Gastrocnemius medialis (tissue), 4 donors: ENCODE results near the gene MOB1B. TPM values are rescaled to one million over a fixed set of nuclear protein-coding genes. Genes with fewer than 3 reads are reported as not detected.

ENCODE experiments used
- ATAC-seq, 2 donors: fragments of 150-250 bp; one replicate each; pipeline ENCODE4 v1.9.1; 2016
- DNase-seq, 2 donors: peaks; one replicate each; pipeline ENCODE4 v3.0.0-alpha.2; 2019
- H3K27ac ChIP-seq, 4 donors: fragments of 200-600 bp; sonication (generic); 1 replicate in 1 of 4; 2 replicates in 3 of 4; pipeline ENCODE4 v1.5.1; 2016 to 2018; ENCODE audit warnings: mild to moderate bottlenecking in 2 of 4, moderate library complexity in 1 of 4
- H3K27me3 ChIP-seq, 3 donors: fragments of 200-600 bp; sonication (generic) in 2 of 3; 1 replicate in 1 of 3; 2 replicates in 2 of 3; pipeline versions ENCODE4 v1.5.1 to v1.6.0; 2016 to 2019; ENCODE audit warnings: mild to moderate bottlenecking in 1 of 3, moderate library complexity in 1 of 3
- H3K36me3 ChIP-seq, 2 donors: fragments of 200-600 bp; sonication (generic) in 1 of 2; one replicate each; pipeline ENCODE4 v1.5.1; 2017 to 2018
- H3K4me1 ChIP-seq, 2 donors: fragments of 200-600 bp; sonication (generic) in 1 of 2; one replicate each; pipeline ENCODE4 v1.5.1; 2016 to 2017; ENCODE audit warnings: mild to moderate bottlenecking in 2 of 2
- H3K4me3 ChIP-seq, 4 donors: fragments of 200-600 bp; sonication (generic) in 3 of 4; 1 replicate in 1 of 4; 2 replicates in 3 of 4; pipeline ENCODE4 v1.5.1; 2016 to 2019; ENCODE audit warnings: mild to moderate bottlenecking in 2 of 4
- H3K9me3 ChIP-seq, 3 donors: fragments of 200-600 bp; sonication (generic) in 2 of 3; 1 replicate in 1 of 3; 2 replicates in 2 of 3; pipeline ENCODE4 v1.5.1; 2016 to 2019
- POLR2A ChIP-seq, 2 donors: fragments of 450-650 bp; IDR thresholded peaks; one replicate each; pipeline ENCODE4 v1.6.1; 2017; ENCODE audit warnings: antibody characterized with exemption in 2 of 2, mild to moderate bottlenecking in 2 of 2, moderate library complexity in 2 of 2
- in situ Hi-C, 4 donors: fragments of 200-750 bp; cut with MboI; loops; one replicate each; pipeline versions ENCODE4 v1.15.0 to v1.8.0; 2017; ENCODE audit warnings: low sequenced_read_pairs in 4 of 4
- intact Hi-C: fragments of 100-400 bp; cut with DNase I; formaldehyde crosslinking; loops from one replicate; pipeline ENCODE4 v1.15.1; 2023; ENCODE audit warnings: low total_unique reads
- total RNA-seq, 4 donors: library from RNA; depleted of rRNA; stranded (reverse); fragments of >200 nt; gene quantifications; one replicate each; pipeline versions ENCODE4 v1.1.0 to v1.2.3, GENCODE V29; 2016
- TF ChIP-seq, protein P1 (sequence below), 5 experiments: fragments of 450-650 bp in 3 of 5; fragments of 200-600 bp in 2 of 5; sonication (generic) in 2 of 5; IDR thresholded peaks in 4 of 5; conservative IDR thresholded peaks in 1 of 5; 1 replicate in 4 of 5; 2 replicates in 1 of 5; pipeline ENCODE4 v1.5.1; 2016 to 2019; ENCODE audit warnings: antibody characterized with exemption in 5 of 5, mild to moderate bottlenecking in 3 of 5, moderate library complexity in 3 of 5

MOB1B gene
- total RNA-seq, 4 donors from 2014 or later, result 6.5 to 17.5 (median 8.4) TPM

DNA sequence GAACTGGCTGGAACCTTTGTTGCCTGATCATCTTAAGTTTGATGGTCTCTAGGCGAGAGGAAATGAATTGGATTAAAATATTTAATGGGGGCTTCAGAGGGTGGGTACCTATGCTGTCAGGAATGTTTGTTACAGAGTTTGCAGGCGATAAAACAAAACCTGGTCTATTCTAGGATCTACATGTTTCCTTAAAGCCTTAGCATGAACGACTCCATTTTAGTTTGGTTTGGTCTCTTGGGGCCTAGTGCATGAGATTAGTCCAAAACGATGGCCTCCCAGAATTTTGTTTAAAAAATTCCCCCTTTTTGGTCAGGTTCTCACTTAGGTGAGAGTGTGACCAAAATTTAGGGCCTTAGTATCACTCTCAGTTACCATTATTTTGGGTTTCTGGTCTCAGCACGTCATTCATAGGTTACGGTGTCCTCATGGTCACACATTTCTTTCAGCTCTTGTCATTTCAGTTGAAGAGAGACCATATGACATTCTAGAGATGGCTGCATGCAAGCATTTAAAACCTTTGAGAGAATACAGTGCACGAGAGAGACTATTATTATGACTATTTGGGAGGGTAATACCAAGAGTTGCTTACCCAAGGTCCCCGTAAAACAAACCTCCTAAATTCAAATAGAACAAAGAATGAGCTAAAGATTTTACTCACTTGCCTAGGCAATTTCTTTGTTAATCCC is 13.8 kb downstream of the MOB1B start:
- no peaks in the 10 kb centered on the region for H3K27me3 ChIP-seq
- no peaks in the 10 kb centered on the region for H3K9me3 ChIP-seq
- intact Hi-C loops (no loop called here), in situ Hi-C loops (no loop called here)
- H3K36me3 ChIP-seq, result no peaks in the 10 kb centered on the region
- no peak overlapping the region for H3K27ac ChIP-seq
- no peaks in the 10 kb centered on the region for H3K4me1 ChIP-seq
- H3K4me3 ChIP-seq, result no peak overlapping the region
- no peak for TF ChIP-seq POLR2A (IDR thresholded peaks at IDR 0.05)
- TF ChIP-seq, protein P1, sequence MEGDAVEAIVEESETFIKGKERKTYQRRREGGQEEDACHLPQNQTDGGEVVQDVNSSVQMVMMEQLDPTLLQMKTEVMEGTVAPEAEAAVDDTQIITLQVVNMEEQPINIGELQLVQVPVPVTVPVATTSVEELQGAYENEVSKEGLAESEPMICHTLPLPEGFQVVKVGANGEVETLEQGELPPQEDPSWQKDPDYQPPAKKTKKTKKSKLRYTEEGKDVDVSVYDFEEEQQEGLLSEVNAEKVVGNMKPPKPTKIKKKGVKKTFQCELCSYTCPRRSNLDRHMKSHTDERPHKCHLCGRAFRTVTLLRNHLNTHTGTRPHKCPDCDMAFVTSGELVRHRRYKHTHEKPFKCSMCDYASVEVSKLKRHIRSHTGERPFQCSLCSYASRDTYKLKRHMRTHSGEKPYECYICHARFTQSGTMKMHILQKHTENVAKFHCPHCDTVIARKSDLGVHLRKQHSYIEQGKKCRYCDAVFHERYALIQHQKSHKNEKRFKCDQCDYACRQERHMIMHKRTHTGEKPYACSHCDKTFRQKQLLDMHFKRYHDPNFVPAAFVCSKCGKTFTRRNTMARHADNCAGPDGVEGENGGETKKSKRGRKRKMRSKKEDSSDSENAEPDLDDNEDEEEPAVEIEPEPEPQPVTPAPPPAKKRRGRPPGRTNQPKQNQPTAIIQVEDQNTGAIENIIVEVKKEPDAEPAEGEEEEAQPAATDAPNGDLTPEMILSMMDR (IDR thresholded peaks at IDR 0.05 in 4 of 5, conservative IDR thresholded peaks at IDR 0.05 in 1 of 5), result no peak
- DNase-seq, result no peak
- no peak for ATAC-seq

DNA sequence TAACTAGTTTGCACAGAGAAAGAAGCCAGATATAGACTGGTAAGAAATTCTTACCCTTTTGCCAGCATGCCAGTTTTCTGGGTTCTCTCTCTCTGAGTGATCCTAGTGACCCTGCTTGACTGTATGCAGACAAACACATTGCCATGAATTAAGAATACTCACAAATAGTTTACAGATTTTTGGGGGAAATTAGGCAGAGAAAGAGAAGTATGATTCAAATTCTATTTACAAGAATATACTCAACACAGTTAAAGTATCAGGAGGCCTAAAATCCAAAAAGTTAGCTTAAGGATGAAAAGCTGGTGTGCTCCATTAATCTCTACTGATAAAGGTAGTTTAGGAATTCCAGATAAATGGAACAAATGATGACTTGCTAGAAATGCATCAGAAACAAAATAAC is 18.4 kb downstream of the MOB1B start:
- intact Hi-C loops, result no loop called here
- H3K4me1 ChIP-seq, result no peaks in the 10 kb centered on the region
- TF ChIP-seq, protein P1 (IDR thresholded peaks at IDR 0.05 in 4 of 5, conservative IDR thresholded peaks at IDR 0.05 in 1 of 5), result no peak
- TF ChIP-seq POLR2A (IDR thresholded peaks at IDR 0.05), result no peak
- H3K27me3 ChIP-seq, result no peaks in the 10 kb centered on the region
- in situ Hi-C loops, result no loop called here
- no peaks in the 10 kb centered on the region for H3K9me3 ChIP-seq
- no peak overlapping the region for H3K27ac ChIP-seq
- no peak overlapping the region for H3K4me3 ChIP-seq
- no peak for DNase-seq
- no peaks in the 10 kb centered on the region for H3K36me3 ChIP-seq
- no peak for ATAC-seq

DNA sequence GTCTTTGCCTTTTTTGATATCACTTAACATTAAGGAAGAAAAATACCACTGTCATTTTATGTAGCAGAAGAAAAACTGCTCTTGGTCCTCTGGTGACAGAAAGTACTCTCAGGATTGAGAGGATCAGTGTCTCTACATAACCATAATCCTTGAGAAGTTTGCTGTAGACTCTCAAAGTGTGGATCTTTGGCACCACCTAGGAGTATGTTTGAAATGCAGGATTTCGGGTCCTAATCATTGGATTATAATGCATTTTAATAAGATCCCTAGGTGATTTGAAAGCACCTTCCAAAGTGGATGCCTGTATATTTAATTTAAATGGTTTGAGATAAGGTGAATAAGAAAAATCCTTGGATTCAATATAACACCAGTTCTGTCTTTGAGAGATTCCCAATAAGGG is 23.2 kb downstream of the MOB1B start:
- in situ Hi-C loops, result no loop called here
- TF ChIP-seq, protein P1 (IDR thresholded peaks at IDR 0.05 in 4 of 5, conservative IDR thresholded peaks at IDR 0.05 in 1 of 5), result no peak
- no peak for TF ChIP-seq POLR2A (IDR thresholded peaks at IDR 0.05)
- no peak for ATAC-seq

DNA sequence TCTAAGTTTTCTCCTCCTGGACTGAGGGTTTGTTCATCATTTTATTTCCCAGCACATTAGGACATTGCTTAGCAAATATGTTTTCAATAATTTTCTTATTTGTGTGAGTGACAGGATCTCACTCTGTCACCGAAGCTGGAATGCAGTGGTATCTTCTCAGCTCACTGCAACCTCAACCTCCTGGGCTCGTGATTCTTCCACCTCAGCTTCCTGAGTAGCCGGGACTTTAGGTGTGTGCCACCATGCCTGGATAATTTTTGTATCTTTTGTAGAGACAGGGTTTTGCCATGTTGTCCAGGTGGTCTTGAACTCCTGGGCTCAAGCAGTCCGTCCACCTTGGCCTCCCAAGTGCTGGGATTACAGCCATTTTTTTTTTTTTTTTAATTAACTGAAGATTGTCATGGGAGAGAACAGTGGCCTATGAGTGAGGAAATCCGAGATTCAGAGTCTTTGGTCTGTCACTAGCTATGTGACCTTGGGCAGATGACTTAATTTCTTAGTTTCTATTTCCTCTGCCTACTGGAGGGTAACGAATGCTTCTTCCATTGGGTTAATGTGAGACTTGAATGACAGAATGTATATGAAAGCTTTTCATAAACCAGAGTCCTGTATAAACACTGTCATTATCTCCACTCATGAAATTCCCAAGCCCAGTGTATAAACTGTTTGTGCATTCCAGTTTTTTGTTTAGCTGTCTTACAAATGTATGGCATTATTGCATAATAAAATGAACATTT is 23.9 kb downstream of the MOB1B start:
- intact Hi-C loops (no loop called here), in situ Hi-C loops (no loop called here)
- no peak overlapping the region for H3K27ac ChIP-seq
- TF ChIP-seq, protein P1 (IDR thresholded peaks at IDR 0.05 in 4 of 5, conservative IDR thresholded peaks at IDR 0.05 in 1 of 5), result no peak
- TF ChIP-seq POLR2A (IDR thresholded peaks at IDR 0.05), result no peak
- H3K36me3 ChIP-seq, result no peaks in the 10 kb centered on the region
- no peaks in the 10 kb centered on the region for H3K27me3 ChIP-seq
- ATAC-seq, result no peak
- no peaks in the 10 kb centered on the region for H3K9me3 ChIP-seq
- no peak overlapping the region for H3K4me3 ChIP-seq
- no peak for DNase-seq
- no peaks in the 10 kb centered on the region for H3K4me1 ChIP-seq

More for the DNA sequence above, 23.2 kb downstream of the MOB1B start:
- Histone ChIP-seq H3K36me3 (no peaks in the 10 kb centered on the region), H3K4me1 (no peaks in the 10 kb centered on the region), H3K4me3 (no peak overlapping the region), H3K27me3 (no peaks in the 10 kb centered on the region), H3K27ac (no peak overlapping the region), H3K9me3 (no peaks in the 10 kb centered on the region)
- intact Hi-C loops, result no loop called here
- DNase-seq, result no peak
